GM12875 (cell line): ENCODE measurements around the gene WARS2.

Source experiments
- H3K4me3 ChIP-seq: one replicate; pipeline ENCODE4 v1.5.1; 2011; ENCODE audit warnings: low read depth, low read length, control low read depth
- TF ChIP-seq, protein P1 (sequence below): IDR thresholded peaks from 2 replicates; pipeline ENCODE4 v1.5.1; 2011; ENCODE audit warnings: low read depth, mild to moderate bottlenecking, control low read depth, inconsistent platforms, low read length, moderate library complexity, borderline replicate concordance; ENCODE audit not compliant: insufficient read depth

Gene WARS2

DNA sequence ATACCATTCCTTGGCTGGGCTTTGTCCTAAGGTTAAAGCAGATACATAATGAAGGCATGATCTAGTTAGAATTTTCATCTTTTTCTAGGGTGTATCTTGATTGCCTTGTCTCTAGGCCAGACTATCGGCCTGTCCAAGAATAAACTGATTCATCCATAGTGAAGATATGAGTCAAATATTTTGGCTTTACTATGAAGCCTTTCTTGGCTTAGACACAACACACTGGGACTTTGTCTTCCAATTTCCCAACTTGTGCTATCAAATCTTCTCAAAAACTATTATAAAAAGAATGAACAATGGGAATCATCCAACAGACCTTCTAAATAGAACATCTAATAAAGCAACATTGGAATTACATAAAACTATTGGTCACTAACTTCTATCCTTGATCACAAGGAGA is 64.8 kb downstream of the WARS2 start:
- no peak overlapping the region for H3K4me3 ChIP-seq
- TF ChIP-seq, protein P1, sequence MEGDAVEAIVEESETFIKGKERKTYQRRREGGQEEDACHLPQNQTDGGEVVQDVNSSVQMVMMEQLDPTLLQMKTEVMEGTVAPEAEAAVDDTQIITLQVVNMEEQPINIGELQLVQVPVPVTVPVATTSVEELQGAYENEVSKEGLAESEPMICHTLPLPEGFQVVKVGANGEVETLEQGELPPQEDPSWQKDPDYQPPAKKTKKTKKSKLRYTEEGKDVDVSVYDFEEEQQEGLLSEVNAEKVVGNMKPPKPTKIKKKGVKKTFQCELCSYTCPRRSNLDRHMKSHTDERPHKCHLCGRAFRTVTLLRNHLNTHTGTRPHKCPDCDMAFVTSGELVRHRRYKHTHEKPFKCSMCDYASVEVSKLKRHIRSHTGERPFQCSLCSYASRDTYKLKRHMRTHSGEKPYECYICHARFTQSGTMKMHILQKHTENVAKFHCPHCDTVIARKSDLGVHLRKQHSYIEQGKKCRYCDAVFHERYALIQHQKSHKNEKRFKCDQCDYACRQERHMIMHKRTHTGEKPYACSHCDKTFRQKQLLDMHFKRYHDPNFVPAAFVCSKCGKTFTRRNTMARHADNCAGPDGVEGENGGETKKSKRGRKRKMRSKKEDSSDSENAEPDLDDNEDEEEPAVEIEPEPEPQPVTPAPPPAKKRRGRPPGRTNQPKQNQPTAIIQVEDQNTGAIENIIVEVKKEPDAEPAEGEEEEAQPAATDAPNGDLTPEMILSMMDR = no peak

DNA sequence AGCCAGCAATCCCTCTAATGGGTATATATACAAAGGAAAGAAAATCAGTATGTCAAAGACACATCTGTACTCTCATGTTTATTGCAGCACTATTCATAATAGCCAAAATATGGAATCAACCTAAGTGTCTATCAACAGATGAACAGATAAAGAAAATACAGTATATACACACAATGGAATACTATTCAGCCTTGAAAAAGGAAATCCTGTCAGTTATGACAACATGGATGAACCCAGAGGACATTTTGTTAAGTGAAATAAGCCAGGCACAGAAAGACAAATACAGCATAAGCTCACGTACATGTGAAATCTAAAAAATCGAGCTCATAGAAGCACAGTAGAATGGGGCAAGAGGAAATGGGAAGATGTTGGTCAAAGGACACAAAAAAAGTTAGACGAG is 69.1 kb downstream of the WARS2 start:
- TF ChIP-seq, protein P1 = no peak
- H3K4me3 ChIP-seq = no peak overlapping the region

DNA sequence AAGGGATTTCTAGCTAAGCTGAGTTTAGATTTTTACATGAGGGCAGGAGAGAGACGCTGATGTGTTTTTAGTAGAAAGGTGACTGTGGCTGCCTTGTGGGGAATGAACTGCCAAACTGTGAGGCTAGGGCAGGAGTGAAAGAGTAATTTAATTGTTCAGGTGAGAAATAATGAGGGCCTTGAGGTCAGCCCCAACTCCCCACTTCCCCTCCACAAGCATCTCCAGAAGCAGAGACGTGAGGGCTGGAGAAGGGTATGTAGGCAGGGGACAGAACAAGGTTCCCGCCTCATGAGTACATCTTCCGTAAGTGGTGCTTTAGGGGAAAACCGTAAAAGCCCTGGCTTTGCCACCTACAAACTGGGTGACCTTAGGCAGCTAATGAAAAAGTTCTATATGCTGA is 70.8 kb downstream of the WARS2 start:
- TF ChIP-seq, protein P1 = no peak
- no peak overlapping the region for H3K4me3 ChIP-seq

DNA sequence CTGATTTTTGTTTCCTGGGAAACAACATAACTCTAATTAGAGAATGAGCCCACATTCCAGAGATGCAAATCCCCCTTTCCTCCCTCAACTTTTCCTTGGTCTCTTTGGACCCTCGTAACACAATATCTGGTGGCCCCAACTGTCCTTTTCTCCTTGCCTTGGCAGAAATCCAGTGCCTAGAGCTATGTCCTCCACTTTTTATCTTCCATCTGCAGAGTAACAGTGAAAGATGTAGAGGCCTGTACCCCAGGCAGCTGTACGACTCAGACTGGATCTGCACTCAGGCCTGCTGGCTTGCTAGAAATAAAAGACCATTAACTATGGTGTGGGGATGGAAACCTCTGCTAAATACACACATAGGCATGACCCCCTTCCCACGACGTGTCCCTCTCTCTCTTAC is 72.0 kb downstream of the WARS2 start:
- TF ChIP-seq, protein P1 = no peak
- H3K4me3 ChIP-seq = no peak overlapping the region

DNA sequence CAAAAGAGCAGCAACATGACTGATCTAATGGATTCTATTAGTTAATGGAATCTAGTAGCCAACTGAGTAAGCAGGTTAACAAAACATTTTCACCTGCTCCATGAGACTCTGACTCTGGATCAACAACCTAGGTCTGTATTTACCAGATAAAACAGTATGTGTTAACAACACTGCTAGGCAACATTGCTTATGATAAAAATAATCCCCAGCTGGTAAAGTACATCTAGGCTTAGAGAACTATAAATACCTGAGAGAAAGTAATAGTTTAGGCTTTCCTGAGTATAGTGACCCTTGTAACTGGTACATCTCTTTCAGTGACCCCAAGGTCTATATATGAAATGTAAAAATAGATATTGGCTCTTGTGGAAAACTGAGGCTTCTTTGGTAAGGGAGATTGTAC is 78.8 kb downstream of the WARS2 start:
- H3K4me3 ChIP-seq = no peak overlapping the region
- TF ChIP-seq, protein P1 = no peak

DNA sequence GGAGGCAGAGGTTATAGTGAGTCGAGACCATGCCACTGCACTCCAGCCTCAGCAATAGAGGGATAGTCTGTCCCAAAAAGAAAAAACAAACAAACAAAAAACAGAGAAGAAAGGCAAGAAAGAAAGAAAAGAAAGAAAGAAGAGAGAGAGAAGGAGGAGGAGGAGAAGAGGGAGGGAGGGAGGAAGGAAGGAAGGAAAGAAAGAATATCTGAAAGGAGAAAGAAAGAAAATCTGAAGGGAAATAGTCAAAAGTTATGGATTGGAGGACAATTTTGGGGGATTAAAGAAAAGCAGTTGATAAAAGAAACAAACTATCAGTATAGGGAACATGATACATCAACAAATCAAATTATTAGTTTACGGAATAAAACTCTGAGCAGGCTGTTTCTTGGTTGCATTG is 84.9 kb downstream of the WARS2 start:
- no peak overlapping the region for H3K4me3 ChIP-seq
- TF ChIP-seq, protein P1 = no peak

DNA sequence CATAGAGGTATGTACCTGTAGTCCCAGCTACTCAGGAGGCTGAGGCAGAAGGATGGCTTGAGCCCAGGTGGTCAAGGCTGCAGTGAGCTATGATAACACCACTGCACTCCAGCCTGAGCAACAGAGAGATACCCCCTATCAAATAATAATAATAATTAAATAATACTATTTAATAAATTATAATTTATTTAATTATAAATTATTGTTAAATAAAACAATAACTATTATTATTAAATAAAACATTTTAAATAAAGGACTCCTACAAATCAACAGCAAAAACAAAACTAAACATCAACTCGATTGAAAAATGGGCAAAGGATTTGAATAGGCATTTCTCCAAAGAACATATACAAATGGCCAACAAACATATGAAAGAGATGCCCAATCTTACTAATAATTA is 86.5 kb downstream of the WARS2 start:
- TF ChIP-seq, protein P1 = no peak
- H3K4me3 ChIP-seq = no peak overlapping the region
